ENCODE results near the gene MMP20. TPM values are rescaled to one million over a fixed set of nuclear protein-coding genes. Genes with fewer than 3 reads are reported as not detected.
A peak's percentile ranks its signal among the peaks of the same experiment; 100 is the strongest.

Gene MMP20
- total and polyA plus RNA-seq, 2 experiments from 2014 or later: not detected

DNA sequence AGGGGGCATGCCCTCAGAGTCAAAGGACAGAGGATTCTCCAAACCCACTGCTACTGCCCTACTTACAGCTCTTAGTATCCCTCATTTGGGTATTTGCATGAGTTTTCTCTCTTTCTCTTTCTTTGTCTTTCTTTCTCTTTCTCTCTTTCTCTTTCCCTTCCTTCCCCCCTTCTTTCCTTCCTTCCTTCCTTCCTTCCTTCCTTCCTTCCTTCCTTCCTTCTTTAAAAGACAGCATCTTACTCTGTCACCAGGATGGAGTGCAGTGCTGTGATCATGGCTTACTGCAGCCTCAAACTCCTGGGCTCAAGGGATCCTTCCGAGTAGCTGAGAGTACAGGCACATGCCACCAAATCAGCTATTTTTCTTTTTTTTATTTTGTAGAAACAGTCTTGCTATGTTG, 80.5 kb downstream of the MMP20 start:
- Histone ChIP-seq H3F3A (replicated peaks; ENCODE audit: low read depth) (no peaks in the 10 kb centered on the region), H3K36me3 (ENCODE audit: insufficient read depth) (no peaks in the 10 kb centered on the region), H4K20me1 (replicated peaks; ENCODE audit: insufficient read depth) (no peaks in the 10 kb centered on the region), H3K27ac (ENCODE audit: low read depth) (no peak overlapping the region), H3K4me2 (no peak overlapping the region), H2AFZ (no peak overlapping the region), H3K79me2 (replicated peaks; ENCODE audit: insufficient read depth) (no peaks in the 10 kb centered on the region), H3K4me1 (ENCODE audit: insufficient read depth) (no peaks in the 10 kb centered on the region), H3K4me3 (no peak overlapping the region), H3K9me2 (ENCODE audit: insufficient read depth) (no peaks in the 10 kb centered on the region), H3K27me3 (ENCODE audit: insufficient read depth) (no peaks in the 10 kb centered on the region)
- Mint-ChIP-seq H3K27me3 (ENCODE audit: insufficient read depth, low read depth, poor library complexity) (no peaks in the 10 kb centered on the region), H3K36me3 (ENCODE audit: low read depth) (no peaks in the 10 kb centered on the region), H3K9me3 (no peaks in the 10 kb centered on the region), H3K4me1 (peaks cover 4% of the 10 kb centered on the region), H3K27ac (no peak overlapping the region), H3K4me3 (no peak overlapping the region)
- TF ChIP-seq, protein P1, sequence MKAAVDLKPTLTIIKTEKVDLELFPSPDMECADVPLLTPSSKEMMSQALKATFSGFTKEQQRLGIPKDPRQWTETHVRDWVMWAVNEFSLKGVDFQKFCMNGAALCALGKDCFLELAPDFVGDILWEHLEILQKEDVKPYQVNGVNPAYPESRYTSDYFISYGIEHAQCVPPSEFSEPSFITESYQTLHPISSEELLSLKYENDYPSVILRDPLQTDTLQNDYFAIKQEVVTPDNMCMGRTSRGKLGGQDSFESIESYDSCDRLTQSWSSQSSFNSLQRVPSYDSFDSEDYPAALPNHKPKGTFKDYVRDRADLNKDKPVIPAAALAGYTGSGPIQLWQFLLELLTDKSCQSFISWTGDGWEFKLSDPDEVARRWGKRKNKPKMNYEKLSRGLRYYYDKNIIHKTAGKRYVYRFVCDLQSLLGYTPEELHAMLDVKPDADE (IDR thresholded peaks at IDR 0.05): no peak
- TF ChIP-seq, protein P2, sequence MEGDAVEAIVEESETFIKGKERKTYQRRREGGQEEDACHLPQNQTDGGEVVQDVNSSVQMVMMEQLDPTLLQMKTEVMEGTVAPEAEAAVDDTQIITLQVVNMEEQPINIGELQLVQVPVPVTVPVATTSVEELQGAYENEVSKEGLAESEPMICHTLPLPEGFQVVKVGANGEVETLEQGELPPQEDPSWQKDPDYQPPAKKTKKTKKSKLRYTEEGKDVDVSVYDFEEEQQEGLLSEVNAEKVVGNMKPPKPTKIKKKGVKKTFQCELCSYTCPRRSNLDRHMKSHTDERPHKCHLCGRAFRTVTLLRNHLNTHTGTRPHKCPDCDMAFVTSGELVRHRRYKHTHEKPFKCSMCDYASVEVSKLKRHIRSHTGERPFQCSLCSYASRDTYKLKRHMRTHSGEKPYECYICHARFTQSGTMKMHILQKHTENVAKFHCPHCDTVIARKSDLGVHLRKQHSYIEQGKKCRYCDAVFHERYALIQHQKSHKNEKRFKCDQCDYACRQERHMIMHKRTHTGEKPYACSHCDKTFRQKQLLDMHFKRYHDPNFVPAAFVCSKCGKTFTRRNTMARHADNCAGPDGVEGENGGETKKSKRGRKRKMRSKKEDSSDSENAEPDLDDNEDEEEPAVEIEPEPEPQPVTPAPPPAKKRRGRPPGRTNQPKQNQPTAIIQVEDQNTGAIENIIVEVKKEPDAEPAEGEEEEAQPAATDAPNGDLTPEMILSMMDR (conservative IDR thresholded peaks at IDR 0.05; ENCODE audit: low read depth in 2 of 2): no peak
- TF ChIP-seq NANOG (IDR thresholded peaks at IDR 0.05; ENCODE audit: borderline replicate concordance): no peak
- TF ChIP-seq JUNB (IDR thresholded peaks at IDR 0.05; ENCODE audit: unreplicated experiment): no peak
- no peak for TF ChIP-seq POLR2AphosphoS5 (IDR thresholded peaks at IDR 0.05; ENCODE audit: low read depth)
- TF ChIP-seq STAT1 (IDR thresholded peaks at IDR 0.05; ENCODE audit: unreplicated experiment): no peak
- no peak for TF ChIP-seq CREB1 (CRISPR knock-in tag; IDR thresholded peaks at IDR 0.05; ENCODE audit: low read depth)
- DNase-seq (ENCODE audit: low spot score): no peak
- no peak for ATAC-seq

DNA sequence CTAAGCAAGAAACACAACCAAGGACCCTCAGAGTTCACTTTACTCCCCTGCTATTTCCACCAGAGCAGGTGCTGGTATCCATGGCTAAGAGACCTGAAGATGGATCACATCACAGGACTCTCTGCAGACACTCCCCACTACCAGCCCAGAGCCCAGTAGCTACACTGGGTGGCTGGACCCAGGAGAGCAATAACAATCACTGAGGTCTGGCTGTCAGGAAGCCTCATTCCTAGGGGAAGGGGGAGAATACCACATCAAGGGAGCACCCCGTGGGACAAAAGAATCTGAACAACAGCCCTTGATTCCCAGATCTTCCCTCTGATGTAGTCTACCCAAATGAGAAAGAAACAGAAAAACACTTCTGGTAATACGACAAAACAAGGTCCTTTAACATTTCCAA, 85.6 kb downstream of the MMP20 start:
- no peaks in the 10 kb centered on the region for H3K79me2 ChIP-seq (replicated peaks; ENCODE audit: insufficient read depth)
- no peaks in the 10 kb centered on the region for H3K36me3 Mint-ChIP-seq (ENCODE audit: low read depth)
- H3K4me1 ChIP-seq (ENCODE audit: insufficient read depth): no peaks in the 10 kb centered on the region
- H2AFZ ChIP-seq: peak overlapping the region; percentile 67; the same call in 1 of the 2 replicates
- ATAC-seq (peak; percentile 29; the same call in 1 of the 3 replicates), DNase-seq (ENCODE audit: low spot score) (no peak)
- H3K27ac Mint-ChIP-seq: no peak overlapping the region
- H3K27me3 ChIP-seq (ENCODE audit: insufficient read depth): no peaks in the 10 kb centered on the region
- H3K4me3 ChIP-seq: no peak overlapping the region
- H3F3A ChIP-seq (replicated peaks; ENCODE audit: low read depth): no peaks in the 10 kb centered on the region
- no peaks in the 10 kb centered on the region for H4K20me1 ChIP-seq (replicated peaks; ENCODE audit: insufficient read depth)
- H3K27me3 Mint-ChIP-seq (ENCODE audit: insufficient read depth, low read depth, poor library complexity): no peaks in the 10 kb centered on the region
- no peak overlapping the region for H3K27ac ChIP-seq (ENCODE audit: low read depth)
- H3K4me3 Mint-ChIP-seq: no peak overlapping the region
- no peaks in the 10 kb centered on the region for H3K9me2 ChIP-seq (ENCODE audit: insufficient read depth)
- H3K4me1 Mint-ChIP-seq: peaks cover 3% of the 10 kb centered on the region; the same call in 1 of the 3 replicates
- H3K9me3 Mint-ChIP-seq: no peaks in the 10 kb centered on the region
- H3K4me2 ChIP-seq: no peak overlapping the region
- H3K36me3 ChIP-seq (ENCODE audit: insufficient read depth): no peaks in the 10 kb centered on the region
- TF ChIP-seq CREB1 (CRISPR knock-in tag; IDR thresholded peaks at IDR 0.05; ENCODE audit: low read depth) (no peak), JUNB (IDR thresholded peaks at IDR 0.05; ENCODE audit: unreplicated experiment) (no peak), STAT1 (IDR thresholded peaks at IDR 0.05; ENCODE audit: unreplicated experiment) (no peak), ZNF331 (CRISPR knock-in tag; IDR thresholded peaks at IDR 0.05; ENCODE audit: low read depth) (no peak)
- TF ChIP-seq, protein P2 (conservative IDR thresholded peaks at IDR 0.05; ENCODE audit: low read depth in 2 of 2): no peak
- TF ChIP-seq, protein P3, sequence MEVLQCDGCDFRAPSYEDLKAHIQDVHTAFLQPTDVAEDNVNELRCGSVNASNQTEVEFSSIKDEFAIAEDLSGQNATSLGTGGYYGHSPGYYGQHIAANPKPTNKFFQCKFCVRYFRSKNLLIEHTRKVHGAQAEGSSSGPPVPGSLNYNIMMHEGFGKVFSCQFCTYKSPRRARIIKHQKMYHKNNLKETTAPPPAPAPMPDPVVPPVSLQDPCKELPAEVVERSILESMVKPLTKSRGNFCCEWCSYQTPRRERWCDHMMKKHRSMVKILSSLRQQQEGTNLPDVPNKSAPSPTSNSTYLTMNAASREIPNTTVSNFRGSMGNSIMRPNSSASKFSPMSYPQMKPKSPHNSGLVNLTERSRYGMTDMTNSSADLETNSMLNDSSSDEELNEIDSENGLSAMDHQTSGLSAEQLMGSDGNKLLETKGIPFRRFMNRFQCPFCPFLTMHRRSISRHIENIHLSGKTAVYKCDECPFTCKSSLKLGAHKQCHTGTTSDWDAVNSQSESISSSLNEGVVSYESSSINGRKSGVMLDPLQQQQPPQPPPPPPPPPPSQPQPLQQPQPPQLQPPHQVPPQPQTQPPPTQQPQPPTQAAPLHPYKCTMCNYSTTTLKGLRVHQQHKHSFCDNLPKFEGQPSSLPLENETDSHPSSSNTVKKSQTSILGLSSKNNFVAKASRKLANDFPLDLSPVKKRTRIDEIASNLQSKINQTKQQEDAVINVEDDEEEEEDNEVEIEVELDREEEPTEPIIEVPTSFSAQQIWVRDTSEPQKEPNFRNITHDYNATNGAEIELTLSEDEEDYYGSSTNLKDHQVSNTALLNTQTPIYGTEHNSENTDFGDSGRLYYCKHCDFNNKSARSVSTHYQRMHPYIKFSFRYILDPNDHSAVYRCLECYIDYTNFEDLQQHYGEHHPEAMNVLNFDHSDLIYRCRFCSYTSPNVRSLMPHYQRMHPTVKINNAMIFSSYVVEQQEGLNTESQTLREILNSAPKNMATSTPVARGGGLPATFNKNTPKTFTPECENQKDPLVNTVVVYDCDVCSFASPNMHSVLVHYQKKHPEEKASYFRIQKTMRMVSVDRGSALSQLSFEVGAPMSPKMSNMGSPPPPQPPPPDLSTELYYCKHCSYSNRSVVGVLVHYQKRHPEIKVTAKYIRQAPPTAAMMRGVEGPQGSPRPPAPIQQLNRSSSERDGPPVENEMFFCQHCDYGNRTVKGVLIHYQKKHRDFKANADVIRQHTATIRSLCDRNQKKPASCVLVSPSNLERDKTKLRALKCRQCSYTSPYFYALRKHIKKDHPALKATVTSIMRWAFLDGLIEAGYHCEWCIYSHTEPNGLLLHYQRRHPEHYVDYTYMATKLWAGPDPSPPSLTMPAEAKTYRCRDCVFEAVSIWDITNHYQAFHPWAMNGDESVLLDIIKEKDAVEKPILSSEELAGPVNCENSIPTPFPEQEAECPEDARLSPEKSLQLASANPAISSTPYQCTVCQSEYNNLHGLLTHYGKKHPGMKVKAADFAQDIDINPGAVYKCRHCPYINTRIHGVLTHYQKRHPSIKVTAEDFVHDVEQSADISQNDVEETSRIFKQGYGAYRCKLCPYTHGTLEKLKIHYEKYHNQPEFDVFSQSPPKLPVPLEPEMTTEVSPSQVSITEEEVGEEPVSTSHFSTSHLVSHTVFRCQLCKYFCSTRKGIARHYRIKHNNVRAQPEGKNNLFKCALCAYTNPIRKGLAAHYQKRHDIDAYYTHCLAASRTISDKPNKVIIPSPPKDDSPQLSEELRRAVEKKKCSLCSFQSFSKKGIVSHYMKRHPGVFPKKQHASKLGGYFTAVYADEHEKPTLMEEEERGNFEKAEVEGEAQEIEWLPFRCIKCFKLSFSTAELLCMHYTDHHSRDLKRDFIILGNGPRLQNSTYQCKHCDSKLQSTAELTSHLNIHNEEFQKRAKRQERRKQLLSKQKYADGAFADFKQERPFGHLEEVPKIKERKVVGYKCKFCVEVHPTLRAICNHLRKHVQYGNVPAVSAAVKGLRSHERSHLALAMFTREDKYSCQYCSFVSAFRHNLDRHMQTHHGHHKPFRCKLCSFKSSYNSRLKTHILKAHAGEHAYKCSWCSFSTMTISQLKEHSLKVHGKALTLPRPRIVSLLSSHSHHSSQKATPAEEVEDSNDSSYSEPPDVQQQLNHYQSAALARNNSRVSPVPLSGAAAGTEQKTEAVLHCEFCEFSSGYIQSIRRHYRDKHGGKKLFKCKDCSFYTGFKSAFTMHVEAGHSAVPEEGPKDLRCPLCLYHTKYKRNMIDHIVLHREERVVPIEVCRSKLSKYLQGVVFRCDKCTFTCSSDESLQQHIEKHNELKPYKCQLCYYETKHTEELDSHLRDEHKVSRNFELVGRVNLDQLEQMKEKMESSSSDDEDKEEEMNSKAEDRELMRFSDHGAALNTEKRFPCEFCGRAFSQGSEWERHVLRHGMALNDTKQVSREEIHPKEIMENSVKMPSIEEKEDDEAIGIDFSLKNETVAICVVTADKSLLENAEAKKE (CRISPR knock-in tag; IDR thresholded peaks at IDR 0.05): no peak
